Hepatocyte (in vitro differentiated cells): Measurements from ENCODE around the gene NUDT19. TPM values are rescaled to one million over a fixed set of nuclear protein-coding genes. Genes with fewer than 3 reads are reported as not detected.

ENCODE experiments used
- DNase-seq: peaks from one replicate; pipeline ENCODE4 v3.0.0-alpha.2; 2016; ENCODE audit warnings: low spot score
- H2AFZ ChIP-seq: fragments of 200-600 bp; sonication (generic); 2 replicates; pipeline ENCODE4 v1.6.0; 2016; ENCODE audit warnings: antibody characterized with exemption, mild to moderate bottlenecking
- H3K27ac ChIP-seq: fragments of 200-600 bp; sonication (generic); 2 replicates; pipeline ENCODE4 v1.5.1; 2016; ENCODE audit warnings: mild to moderate bottlenecking
- H3K27me3 ChIP-seq: fragments of 200-600 bp; sonication (generic); 2 replicates; pipeline ENCODE4 v1.6.1; 2016
- H3K36me3 ChIP-seq: fragments of 200-600 bp; sonication (generic); replicated peaks from 2 replicates; pipeline ENCODE4 v1.5.1; 2016; ENCODE audit warnings: low read depth; ENCODE audit not compliant: insufficient read depth
- H3K4me1 ChIP-seq: fragments of 200-600 bp; sonication (generic); 2 replicates; pipeline ENCODE4 v1.5.1; 2016; ENCODE audit warnings: mild to moderate bottlenecking, moderate library complexity; ENCODE audit not compliant: insufficient read depth
- H3K4me2 ChIP-seq: fragments of 200-600 bp; sonication (generic); 2 replicates; pipeline ENCODE4 v1.6.0; 2016
- H3K4me3 ChIP-seq: fragments of 200-600 bp; sonication (generic); 2 replicates; pipeline ENCODE4 v1.5.1; 2016; ENCODE audit warnings: mild to moderate bottlenecking
- H3K79me2 ChIP-seq: fragments of 200-600 bp; sonication (generic); 2 replicates; pipeline ENCODE4 v1.6.0; 2017; ENCODE audit warnings: mild to moderate bottlenecking
- H3K9me2 ChIP-seq: fragments of 200-600 bp; sonication (generic); replicated peaks from 2 replicates; pipeline ENCODE4 v1.6.0; 2017; ENCODE audit warnings: mild to moderate bottlenecking; ENCODE audit not compliant: insufficient read depth
- H3K9me3 ChIP-seq: fragments of 200-600 bp; sonication (generic); 2 replicates; pipeline ENCODE4 v1.5.1; 2016; ENCODE audit warnings: low read depth, mild to moderate bottlenecking
- H4K20me1 ChIP-seq: fragments of 200-600 bp; sonication (generic); 2 replicates; pipeline ENCODE4 v1.6.0; 2016; ENCODE audit warnings: mild to moderate bottlenecking; ENCODE audit not compliant: insufficient read depth, poor library complexity, severe bottlenecking
- EZH2 ChIP-seq: fragments of 200-600 bp; sonication (generic); IDR thresholded peaks from 2 replicates; pipeline ENCODE4 v1.6.1; 2016; ENCODE audit warnings: antibody characterized with exemption, mild to moderate bottlenecking, borderline replicate concordance
- EZH2phosphoT487 ChIP-seq: fragments of 200-600 bp; sonication (generic); IDR thresholded peaks from one replicate; pipeline ENCODE4 v1.6.1; 2018; ENCODE audit warnings: antibody characterized with exemption, mild to moderate bottlenecking, low read depth, moderate library complexity; ENCODE audit not compliant: unreplicated experiment, severe bottlenecking
- WGBS: methylation state at CpG from one replicate; pipeline ENCODE4 v1.1.6; 2016; ENCODE audit warnings: low lambda C conversion rate; ENCODE audit errors: missing lambda C conversion rate; 5-methylcytosine and 5-hydroxymethylcytosine counted together
- polyA plus RNA-seq: library from polyadenylated mRNA; unstranded; fragments of >200 nt; fragmentation: Nextera tagmentation; extraction: Ambion mirVana; gene quantifications from 2 replicates; pipeline ENCODE4 v1.2.1, GENCODE V29; 2016
- small RNA-seq: library from RNA; depleted of rRNA; stranded (forward); fragments of <200 nt; gene quantifications from one replicate; pipeline ENCODE3, GENCODE V24; 2014
- total RNA-seq: library from RNA; depleted of rRNA; stranded (reverse); fragments of >200 nt; gene quantifications from 2 replicates; pipeline ENCODE4 v1.2.3, GENCODE V29; 2014
- TF ChIP-seq, protein P1 (sequence below): fragments of 200-600 bp; sonication (generic); IDR thresholded peaks from 2 replicates; pipeline ENCODE4 v1.5.1; 2016; ENCODE audit warnings: antibody characterized with exemption, mild to moderate bottlenecking; ENCODE audit not compliant: poor library complexity

The NUDT19 gene
- total and polyA plus RNA-seq, 2 experiments from 2014 or later: 3.8 to 7.6 TPM

DNA sequence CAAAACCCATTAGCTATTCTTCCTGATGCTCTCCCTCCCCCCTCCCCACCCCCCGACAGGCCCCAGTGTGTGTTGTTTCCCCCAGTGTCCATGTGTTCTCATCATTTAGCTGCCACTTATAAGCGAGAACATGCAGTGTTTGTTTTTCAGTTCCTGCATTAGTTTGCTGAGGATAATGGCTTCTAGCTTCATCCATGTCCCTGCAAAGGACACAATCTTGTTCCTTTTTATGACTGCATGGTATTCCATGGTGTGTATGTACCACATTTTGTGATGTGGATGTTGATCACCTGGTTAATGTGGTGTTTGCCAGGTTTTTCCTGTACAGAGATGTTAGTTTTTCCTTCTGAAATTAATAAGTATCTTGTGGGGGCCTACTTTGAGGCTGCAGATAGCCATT is 59.4 kb downstream of the NUDT19 start:
- Histone ChIP-seq H3K27ac (no peak overlapping the region), H3K9me3 (no peaks in the 10 kb centered on the region), H3K36me3 (no peaks in the 10 kb centered on the region), H3K4me1 (no peaks in the 10 kb centered on the region), H3K79me2 (no peaks in the 10 kb centered on the region), H3K27me3 (no peaks in the 10 kb centered on the region), H3K4me2 (no peak overlapping the region), H2AFZ (no peak overlapping the region), H3K4me3 (no peak overlapping the region), H4K20me1 (no peaks in the 10 kb centered on the region), H3K9me2 (no peaks in the 10 kb centered on the region)
- DNase-seq: no peak
- 87% methylated on average over 2 of the region's 2 CpGs for WGBS
- no peak for TF ChIP-seq EZH2
- no peak for TF ChIP-seq EZH2phosphoT487
- TF ChIP-seq, protein P1, sequence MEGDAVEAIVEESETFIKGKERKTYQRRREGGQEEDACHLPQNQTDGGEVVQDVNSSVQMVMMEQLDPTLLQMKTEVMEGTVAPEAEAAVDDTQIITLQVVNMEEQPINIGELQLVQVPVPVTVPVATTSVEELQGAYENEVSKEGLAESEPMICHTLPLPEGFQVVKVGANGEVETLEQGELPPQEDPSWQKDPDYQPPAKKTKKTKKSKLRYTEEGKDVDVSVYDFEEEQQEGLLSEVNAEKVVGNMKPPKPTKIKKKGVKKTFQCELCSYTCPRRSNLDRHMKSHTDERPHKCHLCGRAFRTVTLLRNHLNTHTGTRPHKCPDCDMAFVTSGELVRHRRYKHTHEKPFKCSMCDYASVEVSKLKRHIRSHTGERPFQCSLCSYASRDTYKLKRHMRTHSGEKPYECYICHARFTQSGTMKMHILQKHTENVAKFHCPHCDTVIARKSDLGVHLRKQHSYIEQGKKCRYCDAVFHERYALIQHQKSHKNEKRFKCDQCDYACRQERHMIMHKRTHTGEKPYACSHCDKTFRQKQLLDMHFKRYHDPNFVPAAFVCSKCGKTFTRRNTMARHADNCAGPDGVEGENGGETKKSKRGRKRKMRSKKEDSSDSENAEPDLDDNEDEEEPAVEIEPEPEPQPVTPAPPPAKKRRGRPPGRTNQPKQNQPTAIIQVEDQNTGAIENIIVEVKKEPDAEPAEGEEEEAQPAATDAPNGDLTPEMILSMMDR: no peak

DNA sequence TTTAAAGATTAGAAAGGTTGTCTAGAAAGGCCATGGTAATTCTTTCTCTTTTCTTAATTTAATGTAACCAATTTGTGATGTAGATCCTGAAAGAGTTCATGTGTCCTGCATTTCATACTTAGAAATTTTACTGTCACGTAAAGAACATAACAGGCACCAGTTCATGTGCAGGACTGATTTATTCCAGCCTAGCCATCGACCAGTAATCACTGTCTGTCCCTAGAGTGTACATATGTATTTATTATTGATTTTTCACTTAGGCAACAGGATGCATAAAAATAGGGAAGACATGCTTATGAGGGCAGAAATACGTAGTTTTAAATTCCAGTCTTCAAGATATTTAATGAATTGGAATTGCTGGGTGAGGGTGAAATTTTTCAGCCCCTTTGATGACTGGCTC is 65.6 kb downstream of the NUDT19 start:
- Histone ChIP-seq H3K36me3 (no peaks in the 10 kb centered on the region), H2AFZ (no peak overlapping the region), H3K27me3 (no peaks in the 10 kb centered on the region), H3K4me1 (no peaks in the 10 kb centered on the region), H3K9me2 (no peaks in the 10 kb centered on the region), H4K20me1 (no peaks in the 10 kb centered on the region), H3K4me3 (no peak overlapping the region), H3K4me2 (no peak overlapping the region), H3K27ac (no peak overlapping the region), H3K79me2 (no peaks in the 10 kb centered on the region), H3K9me3 (no peaks in the 10 kb centered on the region)
- DNase-seq: no peak
- WGBS: 79% methylated on average over 3 of the region's 3 CpGs
- no peak for TF ChIP-seq EZH2
- TF ChIP-seq, protein P1: no peak
- no peak for TF ChIP-seq EZH2phosphoT487

Small RNAs within 50 kb of the gene (small RNA-seq; reads per million reads assigned to genes)
- gene RN7SL789P: not detected

Other genes with a start within 250 kb of the NUDT19 start
- 138 and 149 TPM in 2 replicates for gene PDCD5, start 110.6 kb upstream of the NUDT19 start, total RNA-seq
- gene PDCD5, start 110.6 kb upstream of the NUDT19 start, polyA plus RNA-seq: 199 and 226 TPM in 2 replicates
- 30.5 and 32.6 TPM in 2 replicates for gene ANKRD27, start 16.6 kb upstream of the NUDT19 start, total RNA-seq
- 20.9 and 24.3 TPM in 2 replicates for gene ANKRD27, start 16.6 kb upstream of the NUDT19 start, polyA plus RNA-seq
- 3.1 and 4.0 TPM in 2 replicates for gene RGS9BP, start 16.0 kb upstream of the NUDT19 start, total RNA-seq
- 2.1 and 3.0 TPM in 2 replicates for gene RGS9BP, start 16.0 kb upstream of the NUDT19 start, polyA plus RNA-seq
- gene TDRD12, start 27.9 kb downstream of the NUDT19 start, total RNA-seq: 0.10 and 0.76 TPM in 2 replicates
- 0.62 TPM in 1 of 2 replicates, not detected in the other for gene TDRD12, start 27.9 kb downstream of the NUDT19 start, polyA plus RNA-seq
- 9.6 and 11.9 TPM in 2 replicates for gene SLC7A9, start 177.9 kb downstream of the NUDT19 start, total RNA-seq
- gene SLC7A9, start 177.9 kb downstream of the NUDT19 start, polyA plus RNA-seq: 6.1 and 7.6 TPM in 2 replicates